Progenitor cell of endocrine pancreas (in vitro differentiated cells): ENCODE results near the gene GNAI1. TPM values are rescaled to one million over a fixed set of nuclear protein-coding genes. Genes with fewer than 3 reads are reported as not detected.

Source experiments
- DNase-seq: peaks from one replicate; pipeline ENCODE4 v3.0.0; 2021; ENCODE audit warnings: low spot score; ENCODE audit not compliant: unreplicated experiment
- H3K27ac Mint-ChIP-seq: 2 replicates; pipeline ENCODE4 v1.8.0; 2021; ENCODE audit warnings: mild to moderate bottlenecking, moderate library complexity, mixed read lengths
- H3K27me3 Mint-ChIP-seq: 2 replicates; pipeline ENCODE4 v1.8.0; 2021; ENCODE audit warnings: mixed read lengths
- H3K36me3 Mint-ChIP-seq: 2 replicates; pipeline ENCODE4 v1.8.0; 2022; ENCODE audit warnings: mixed read lengths; ENCODE audit not compliant: insufficient read depth
- H3K4me1 Mint-ChIP-seq: 2 replicates; pipeline ENCODE4 v1.8.0; 2021; ENCODE audit warnings: low read depth, mixed read lengths
- H3K4me3 Mint-ChIP-seq: 2 replicates; pipeline ENCODE4 v1.8.0; 2021; ENCODE audit warnings: low read depth, mild to moderate bottlenecking, moderate library complexity, mixed read lengths
- H3K9me3 Mint-ChIP-seq: 2 replicates; pipeline ENCODE4 v1.8.0; 2021; ENCODE audit warnings: low read depth, mixed read lengths
- total RNA-seq: library from RNA; stranded (reverse); gene quantifications from 2 replicates; pipeline ENCODE4 v1.2.1, GENCODE V29; 2021
- TF ChIP-seq, protein P1 (sequence below): fragments of 200-600 bp; sonication (generic); IDR thresholded peaks from one replicate; pipeline ENCODE4 v1.5.0; 2021; ENCODE audit warnings: antibody characterized with exemption, mild to moderate bottlenecking; ENCODE audit not compliant: unreplicated experiment

Gene GNAI1
- total RNA-seq, 1 donor from 2014 or later = 50.8 TPM

DNA sequence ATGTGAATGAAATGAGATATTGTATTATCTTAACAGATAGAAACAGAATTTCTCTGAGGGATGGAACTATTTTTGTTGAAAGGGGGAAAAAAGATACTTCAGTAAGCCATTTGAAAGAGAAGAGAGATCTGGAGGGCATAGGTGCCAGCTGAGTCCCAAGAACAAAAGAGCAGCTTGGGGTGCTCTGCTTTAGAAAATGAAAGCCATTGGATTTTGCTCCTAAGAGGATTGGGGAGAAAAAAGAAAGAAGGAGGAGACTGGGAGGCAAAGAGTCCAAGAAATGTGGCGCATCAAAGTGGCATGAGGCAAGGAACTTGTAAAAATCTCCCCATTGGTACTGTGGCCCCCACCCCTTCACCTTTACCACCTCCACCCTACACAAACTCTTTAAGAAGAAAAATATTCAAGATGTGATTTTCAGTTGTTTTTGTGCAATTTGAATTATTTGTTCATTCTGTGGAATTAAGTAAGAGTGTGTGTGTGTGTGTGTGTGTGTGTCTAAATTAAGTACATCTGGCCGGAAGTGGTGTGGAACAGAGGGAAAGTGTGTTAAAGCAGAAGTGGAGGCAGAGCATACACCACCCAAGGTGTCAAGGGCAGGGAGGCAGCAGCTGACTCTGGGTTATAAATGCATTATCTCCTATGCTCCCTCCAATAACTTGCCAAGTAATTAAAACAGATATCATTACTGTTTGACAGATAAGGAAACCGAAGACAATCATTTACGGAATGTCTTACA is 9.9 kb upstream of the GNAI1 start:
- no peak for DNase-seq
- no peak overlapping the region for H3K27ac Mint-ChIP-seq
- TF ChIP-seq, protein P1, sequence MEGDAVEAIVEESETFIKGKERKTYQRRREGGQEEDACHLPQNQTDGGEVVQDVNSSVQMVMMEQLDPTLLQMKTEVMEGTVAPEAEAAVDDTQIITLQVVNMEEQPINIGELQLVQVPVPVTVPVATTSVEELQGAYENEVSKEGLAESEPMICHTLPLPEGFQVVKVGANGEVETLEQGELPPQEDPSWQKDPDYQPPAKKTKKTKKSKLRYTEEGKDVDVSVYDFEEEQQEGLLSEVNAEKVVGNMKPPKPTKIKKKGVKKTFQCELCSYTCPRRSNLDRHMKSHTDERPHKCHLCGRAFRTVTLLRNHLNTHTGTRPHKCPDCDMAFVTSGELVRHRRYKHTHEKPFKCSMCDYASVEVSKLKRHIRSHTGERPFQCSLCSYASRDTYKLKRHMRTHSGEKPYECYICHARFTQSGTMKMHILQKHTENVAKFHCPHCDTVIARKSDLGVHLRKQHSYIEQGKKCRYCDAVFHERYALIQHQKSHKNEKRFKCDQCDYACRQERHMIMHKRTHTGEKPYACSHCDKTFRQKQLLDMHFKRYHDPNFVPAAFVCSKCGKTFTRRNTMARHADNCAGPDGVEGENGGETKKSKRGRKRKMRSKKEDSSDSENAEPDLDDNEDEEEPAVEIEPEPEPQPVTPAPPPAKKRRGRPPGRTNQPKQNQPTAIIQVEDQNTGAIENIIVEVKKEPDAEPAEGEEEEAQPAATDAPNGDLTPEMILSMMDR = no peak
- H3K4me3 Mint-ChIP-seq = no peak overlapping the region
- no peaks in the 10 kb centered on the region for H3K9me3 Mint-ChIP-seq
- H3K4me1 Mint-ChIP-seq = peaks cover 6% of the 10 kb centered on the region
- no peaks in the 10 kb centered on the region for H3K36me3 Mint-ChIP-seq
- H3K27me3 Mint-ChIP-seq = no peaks in the 10 kb centered on the region

DNA sequence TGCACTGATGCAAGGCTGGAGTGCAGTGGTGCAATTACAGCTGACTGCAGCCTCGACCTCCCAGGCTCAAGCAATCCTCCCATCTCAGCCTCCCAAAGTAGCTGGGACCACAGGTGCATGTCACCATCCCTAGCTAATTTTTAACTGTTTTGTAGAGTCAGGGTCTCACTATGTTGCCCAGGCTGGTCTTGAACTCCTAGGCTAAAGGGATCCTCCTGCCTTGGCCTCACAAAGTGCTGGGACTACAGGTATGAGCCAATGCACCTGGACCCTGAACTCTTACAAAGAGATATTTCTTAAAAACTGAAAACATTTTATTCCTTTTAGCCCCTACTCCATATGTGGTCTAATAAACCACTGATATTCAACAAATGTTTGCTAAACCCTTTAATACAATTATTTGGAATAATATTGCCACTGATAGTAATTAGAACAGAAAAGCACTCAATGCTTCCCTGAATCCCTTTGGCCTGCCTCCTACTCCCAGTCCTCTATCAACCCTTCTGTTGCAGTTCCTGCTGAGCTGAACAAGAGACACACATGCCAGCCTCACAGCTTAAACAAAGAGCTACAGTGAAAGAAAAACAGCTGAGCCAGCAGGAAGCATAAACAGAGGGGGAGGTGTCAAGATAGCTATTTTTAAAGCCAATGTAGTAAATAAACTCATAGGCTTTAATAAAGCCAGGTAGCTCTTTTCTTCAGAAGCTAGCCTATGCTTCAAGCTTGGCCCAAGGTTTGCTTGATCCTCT is 7.0 kb upstream of the GNAI1 start:
- no peak overlapping the region for H3K4me3 Mint-ChIP-seq
- TF ChIP-seq, protein P1 = no peak
- no peaks in the 10 kb centered on the region for H3K27me3 Mint-ChIP-seq
- no peaks in the 10 kb centered on the region for H3K9me3 Mint-ChIP-seq
- peak overlapping the region; percentile 60 for H3K27ac Mint-ChIP-seq
- no peak for DNase-seq
- H3K4me1 Mint-ChIP-seq = peaks cover 6% of the 10 kb centered on the region
- no peaks in the 10 kb centered on the region for H3K36me3 Mint-ChIP-seq

DNA sequence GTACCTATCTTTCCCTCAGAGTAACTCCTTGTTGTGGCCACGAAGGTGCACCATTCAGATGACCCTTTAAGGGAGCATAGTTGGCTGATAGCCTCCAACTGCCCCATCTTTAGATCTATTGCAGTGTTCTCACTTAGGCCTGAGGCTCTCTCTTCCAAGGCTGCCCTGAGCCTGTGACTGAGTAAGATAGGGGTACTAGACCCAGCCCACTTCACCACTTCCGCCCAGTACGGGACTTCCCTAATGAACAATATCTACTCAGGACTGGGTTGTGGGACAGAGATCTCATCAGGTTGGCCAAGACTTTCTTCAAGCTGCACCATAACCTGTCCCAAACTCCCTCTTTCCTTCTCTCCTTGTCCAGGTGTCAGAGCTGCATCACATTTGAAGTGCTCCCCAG is 5.7 kb upstream of the GNAI1 start:
- Mint-ChIP-seq H3K9me3 (no peaks in the 10 kb centered on the region), H3K4me1 (peaks cover 10% of the 10 kb centered on the region), H3K36me3 (no peaks in the 10 kb centered on the region), H3K27ac (no peak overlapping the region), H3K4me3 (no peak overlapping the region), H3K27me3 (no peaks in the 10 kb centered on the region)
- no peak for DNase-seq
- TF ChIP-seq, protein P1 = no peak

DNA sequence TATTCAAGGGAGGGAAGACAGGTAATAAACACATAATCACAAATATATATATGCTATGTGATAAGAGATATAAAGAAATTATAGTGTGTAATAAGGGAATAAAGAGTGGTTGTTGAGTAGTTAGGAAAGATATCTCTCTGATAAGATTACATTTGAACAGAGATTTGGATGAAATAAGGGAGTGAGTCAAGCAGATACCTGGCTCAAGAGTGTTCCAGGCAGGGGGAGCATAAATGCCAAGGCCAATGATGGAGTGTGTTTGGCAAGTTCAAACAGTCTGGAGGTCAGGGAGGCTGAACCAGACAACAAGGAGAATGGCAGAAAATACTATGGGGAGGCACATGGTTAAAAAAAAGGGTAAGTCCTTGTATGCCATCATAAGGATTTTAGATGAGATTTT is 4.8 kb upstream of the GNAI1 start:
- H3K27ac Mint-ChIP-seq = no peak overlapping the region
- no peaks in the 10 kb centered on the region for H3K9me3 Mint-ChIP-seq

DNA sequence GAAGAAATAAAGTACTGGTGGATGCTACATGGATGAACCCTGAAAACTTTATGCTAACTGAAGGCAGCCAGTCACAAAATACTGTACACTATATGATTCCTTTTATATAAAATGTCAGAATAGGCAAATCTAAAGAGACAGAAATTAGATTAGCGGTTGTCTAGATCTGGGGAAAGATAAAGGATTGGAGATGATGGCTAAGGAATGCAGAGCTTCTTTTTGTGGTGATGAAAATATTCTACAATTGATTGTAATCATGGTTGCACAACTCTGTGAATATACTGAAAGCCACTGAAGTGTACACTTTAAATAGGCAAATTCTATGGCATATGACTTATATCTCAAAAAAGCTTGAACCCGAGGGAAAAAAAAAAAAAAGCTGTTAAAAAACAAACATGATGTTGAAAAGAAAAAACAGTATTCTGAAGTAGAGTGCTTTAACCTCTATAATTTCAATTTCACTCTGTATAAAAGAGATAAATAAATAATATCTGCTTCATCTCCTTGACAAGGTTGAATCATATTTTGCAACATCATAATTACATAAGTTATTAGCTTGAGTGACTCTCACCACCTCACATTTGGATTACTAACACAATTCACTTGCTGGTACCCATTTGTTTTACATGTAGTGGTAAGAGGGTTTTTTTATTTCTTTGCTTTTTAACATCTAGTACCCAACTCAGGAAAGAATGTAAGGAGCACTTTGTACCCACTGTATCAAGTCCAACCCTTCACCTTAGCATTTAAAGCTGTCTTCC is 2.8 kb upstream of the GNAI1 start:
- no peak overlapping the region for H3K27ac Mint-ChIP-seq
- H3K4me1 Mint-ChIP-seq = peaks cover 21% of the 10 kb centered on the region
- H3K27me3 Mint-ChIP-seq = no peaks in the 10 kb centered on the region
- H3K9me3 Mint-ChIP-seq = no peaks in the 10 kb centered on the region
- no peak for DNase-seq
- no peak overlapping the region for H3K4me3 Mint-ChIP-seq
- TF ChIP-seq, protein P1 = no peak
- no peaks in the 10 kb centered on the region for H3K36me3 Mint-ChIP-seq

More for the DNA sequence above, 4.8 kb upstream of the GNAI1 start:
- TF ChIP-seq, protein P1 = no peak
- Mint-ChIP-seq H3K4me1 (peaks cover 15% of the 10 kb centered on the region), H3K36me3 (no peaks in the 10 kb centered on the region), H3K4me3 (no peak overlapping the region), H3K27me3 (no peaks in the 10 kb centered on the region)
- no peak for DNase-seq
